Activated T-helper 2 cell treated with anti-CD3 and anti-CD28 coated beads, Interferon-gamma antibody, Interleukin-2, Interleukin-4, amounts not matched to agents 10 μg/mL and 5 μg/mL and 100 μg/mL, durations not matched to agents 14 hours and 24 hours and 36 hours (primary cell): ENCODE results near the gene VWA5A. TPM values are rescaled to one million over a fixed set of nuclear protein-coding genes. Genes with fewer than 3 reads are reported as not detected.

Source experiments
- DNase-seq: peaks from one replicate; pipeline ENCODE4 v3.0.0; 2021; ENCODE audit warnings: low spot score
- H3K27ac Mint-ChIP-seq: one replicate; pipeline ENCODE4 v1.8.0; 2021; ENCODE audit warnings: mixed read lengths
- H3K27me3 Mint-ChIP-seq: one replicate; pipeline ENCODE4 v1.8.0; 2021; ENCODE audit warnings: low read depth, mixed read lengths
- H3K36me3 Mint-ChIP-seq: one replicate; pipeline ENCODE4 v1.8.0; 2021; ENCODE audit warnings: low read depth, mixed read lengths
- H3K4me1 Mint-ChIP-seq: one replicate; pipeline ENCODE4 v1.8.0; 2021; ENCODE audit warnings: low read depth, mixed read lengths
- H3K4me3 Mint-ChIP-seq: one replicate; pipeline ENCODE4 v1.8.0; 2021; ENCODE audit warnings: low read depth, mild to moderate bottlenecking, moderate library complexity, mixed read lengths
- H3K9me3 Mint-ChIP-seq: one replicate; pipeline ENCODE4 v1.8.0; 2021; ENCODE audit warnings: mixed read lengths
- intact Hi-C: fragments of 100-400 bp; cut with micrococcal nuclease; formaldehyde crosslinking; loops from one replicate; pipeline ENCODE4 v1.15.1; 2023
- total RNA-seq: library from RNA; stranded (reverse); gene quantifications from 2 replicates; pipeline ENCODE4 v1.2.3, GENCODE V29; 2022

The VWA5A gene
- total RNA-seq, 1 donor from 2014 or later = 4.6 TPM

DNA sequence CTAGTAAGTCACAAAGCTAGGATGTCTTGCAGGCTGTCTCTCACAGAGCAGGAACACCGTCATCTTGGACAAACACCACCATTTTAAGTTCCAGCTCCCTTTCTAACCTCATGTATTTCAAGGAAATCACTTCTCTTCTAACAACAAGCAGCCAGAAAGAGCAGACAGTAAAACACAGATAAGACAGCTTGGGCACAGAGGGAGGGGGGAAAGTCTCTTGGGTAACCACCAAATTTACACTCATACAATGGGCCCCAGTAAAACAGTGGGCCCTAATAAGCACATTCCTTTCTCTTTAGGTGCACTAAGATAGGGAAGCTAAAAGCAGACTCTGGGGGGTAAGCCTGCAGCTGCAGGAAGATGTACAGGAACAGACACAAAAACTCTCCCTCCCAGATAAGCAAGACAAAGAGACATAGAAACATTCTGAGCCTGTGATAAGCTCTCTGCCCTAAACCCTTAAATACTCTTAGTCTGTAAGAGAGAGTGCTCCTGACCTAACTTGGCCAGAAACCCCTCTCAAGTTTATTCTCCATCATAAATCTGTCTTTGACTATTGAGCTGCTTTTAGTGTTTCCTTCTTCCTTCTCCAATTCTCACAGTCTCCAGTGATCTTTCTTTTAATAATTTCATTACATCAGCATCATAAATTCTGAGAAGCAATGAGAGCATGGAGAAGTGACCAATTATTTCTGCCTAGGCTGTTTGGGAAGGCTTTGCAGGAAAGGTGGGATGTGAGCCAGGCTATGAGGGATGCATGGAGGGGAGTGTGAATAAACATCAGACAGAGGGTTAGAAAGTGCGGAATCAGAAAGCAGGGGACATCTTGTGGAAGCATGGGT lies 75.3 kb downstream of the VWA5A start:
- Mint-ChIP-seq H3K36me3 (no peaks in the 10 kb centered on the region), H3K4me3 (no peak overlapping the region), H3K4me1 (no peaks in the 10 kb centered on the region), H3K27me3 (peaks cover 20% of the 10 kb centered on the region), H3K27ac (no peak overlapping the region), H3K9me3 (no peaks in the 10 kb centered on the region)
- DNase-seq = no peak
- intact Hi-C loops = no loop called here

DNA sequence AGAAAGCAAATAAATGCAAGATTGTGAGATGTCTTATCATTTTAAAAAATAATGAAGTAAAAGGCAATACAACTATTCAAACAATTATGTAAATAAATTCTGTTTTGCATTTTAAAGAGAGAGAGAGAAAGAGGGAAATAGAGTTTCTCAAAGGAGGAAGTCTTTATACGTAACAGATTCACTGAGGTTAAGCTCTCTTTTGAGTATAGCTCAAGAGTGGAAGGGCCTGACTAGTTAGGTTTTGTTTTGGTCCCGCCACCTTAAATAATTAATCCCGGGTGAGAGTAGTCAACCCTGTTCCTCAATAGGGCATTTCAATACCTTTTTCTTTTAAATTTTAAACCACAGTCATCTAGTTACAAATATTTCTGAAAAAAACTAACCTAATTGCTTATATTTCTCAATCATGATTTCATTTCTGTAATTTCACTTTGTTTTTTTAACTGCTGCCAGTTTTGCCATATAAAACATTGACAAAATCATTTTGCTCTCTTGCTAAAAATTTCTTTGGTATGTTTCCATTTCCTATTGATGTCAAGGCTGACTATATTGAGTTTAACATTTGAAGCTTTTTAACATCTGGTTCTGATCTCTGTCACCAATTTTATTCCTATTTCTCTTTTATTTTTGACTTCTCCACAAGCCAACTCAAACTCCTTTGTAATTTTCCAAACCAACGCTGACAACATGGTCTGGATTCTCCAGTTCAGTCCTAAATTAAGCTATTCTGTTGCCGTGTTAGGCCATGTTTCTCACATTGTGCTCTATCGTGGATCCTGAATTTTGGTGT lies 78.2 kb downstream of the VWA5A start:
- Mint-ChIP-seq H3K27ac (no peak overlapping the region), H3K4me1 (no peaks in the 10 kb centered on the region), H3K9me3 (no peaks in the 10 kb centered on the region), H3K4me3 (no peak overlapping the region), H3K27me3 (peaks cover 20% of the 10 kb centered on the region), H3K36me3 (no peaks in the 10 kb centered on the region)
- intact Hi-C loops = loop anchor here (2.0 kb wide), 1 partner anchor 85 kb away; no protein-coding TSS in a partner anchor
- no peak for DNase-seq

DNA sequence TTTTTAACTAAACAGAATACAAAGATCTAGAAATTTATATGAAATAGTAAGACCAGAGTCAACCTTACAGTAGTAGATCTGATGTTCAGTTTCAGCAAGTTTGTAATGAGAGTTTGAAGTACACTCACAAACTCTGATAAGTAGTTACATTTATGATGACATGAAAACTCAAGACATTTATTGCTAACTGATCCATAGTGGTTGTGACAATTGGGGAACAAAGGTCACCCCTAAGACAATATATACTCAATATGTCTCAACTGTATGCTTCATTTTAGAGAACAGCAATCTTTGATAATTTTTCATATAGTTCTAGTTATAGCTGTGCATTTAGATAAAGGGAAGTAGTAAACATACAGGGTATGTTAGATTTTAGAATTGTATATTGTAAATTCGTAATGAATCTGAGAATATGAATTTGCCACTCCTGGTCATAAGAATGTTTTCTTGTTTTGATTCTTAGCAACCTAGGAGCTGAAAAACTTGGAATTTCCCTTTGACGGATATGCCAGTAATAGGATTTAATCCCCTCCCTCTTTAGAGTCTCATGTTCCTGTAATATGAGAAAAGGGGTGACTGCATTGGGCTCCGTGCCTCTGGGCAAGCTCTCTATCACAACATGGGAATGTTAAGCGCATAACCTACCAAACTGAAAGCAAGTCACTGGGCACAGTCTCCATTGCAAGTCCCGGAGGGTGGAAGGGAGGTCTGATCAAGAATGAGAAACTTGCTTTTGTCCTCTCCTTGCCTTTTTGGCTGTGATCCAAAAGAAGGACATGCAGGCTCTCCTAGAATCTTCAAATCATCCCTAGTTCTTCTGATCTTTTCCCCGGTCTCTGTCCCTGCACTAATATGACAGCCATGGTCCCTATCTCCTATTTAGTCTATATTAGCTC lies 79.3 kb downstream of the VWA5A start:
- intact Hi-C loops = loop anchor here (1.0 to 5.0 kb wide), 3 partner anchors 83 to 123 kb away; no protein-coding TSS in a partner anchor
- H3K4me1 Mint-ChIP-seq = no peaks in the 10 kb centered on the region
- no peak overlapping the region for H3K27ac Mint-ChIP-seq
- DNase-seq = no peak
- H3K9me3 Mint-ChIP-seq = no peaks in the 10 kb centered on the region
- H3K36me3 Mint-ChIP-seq = no peaks in the 10 kb centered on the region
- H3K27me3 Mint-ChIP-seq = peaks cover 20% of the 10 kb centered on the region
- no peak overlapping the region for H3K4me3 Mint-ChIP-seq

DNA sequence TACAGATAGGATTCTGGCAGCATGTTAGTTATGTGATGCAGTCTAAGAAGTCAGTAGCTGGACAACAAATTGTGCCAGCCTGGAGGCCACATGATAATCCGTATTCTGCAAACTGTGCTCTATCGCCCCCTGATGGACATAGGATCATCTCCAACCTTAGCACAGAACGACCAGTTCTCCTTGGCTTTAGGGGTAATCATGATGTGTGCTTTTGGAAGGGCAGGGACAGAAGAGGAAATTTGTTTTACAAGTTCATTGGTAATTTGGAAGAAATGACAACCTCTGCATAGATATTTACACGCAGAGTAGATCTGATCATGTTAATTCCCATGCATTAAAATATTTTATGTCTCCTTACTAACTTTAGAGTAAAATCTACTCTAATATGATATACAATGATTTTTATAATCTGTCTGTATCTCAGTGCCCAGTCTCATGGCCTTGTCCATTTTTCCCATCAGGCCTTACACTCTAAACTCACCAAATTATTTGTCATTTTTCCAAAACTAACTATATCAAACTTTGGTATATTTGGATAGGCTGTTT lies 80.0 kb downstream of the VWA5A start:
- H3K27ac Mint-ChIP-seq = no peak overlapping the region
- intact Hi-C loops = loop anchor here (1.0 to 5.0 kb wide), 3 partner anchors 82 to 124 kb away; no protein-coding TSS in a partner anchor
- no peaks in the 10 kb centered on the region for H3K4me1 Mint-ChIP-seq

More for the DNA sequence above, 80.0 kb downstream of the VWA5A start:
- no peak for DNase-seq
- peaks cover 19% of the 10 kb centered on the region for H3K27me3 Mint-ChIP-seq
- no peak overlapping the region for H3K4me3 Mint-ChIP-seq
- no peaks in the 10 kb centered on the region for H3K36me3 Mint-ChIP-seq
- no peaks in the 10 kb centered on the region for H3K9me3 Mint-ChIP-seq

Other genes with a start within 250 kb of the VWA5A start
- gene TMEM225, start 229.8 kb upstream of the VWA5A start, total RNA-seq = not detected in 2 replicates
- not detected in 2 replicates for gene OR8D4, start 213.3 kb upstream of the VWA5A start, total RNA-seq
- not detected in 2 replicates for gene OR4D5, start 175.8 kb upstream of the VWA5A start, total RNA-seq
- not detected in 2 replicates for gene OR6T1, start 171.6 kb upstream of the VWA5A start, total RNA-seq
- gene OR10S1, start 137.7 kb upstream of the VWA5A start, total RNA-seq = not detected in 2 replicates
- not detected in 2 replicates for gene OR10G6, start 120.3 kb upstream of the VWA5A start, total RNA-seq
- gene OR10G4, start 102.5 kb upstream of the VWA5A start, total RNA-seq = not detected in 2 replicates
- not detected in 2 replicates for gene OR10G9, start 92.4 kb upstream of the VWA5A start, total RNA-seq
- not detected in 2 replicates for gene OR10G8, start 88.7 kb upstream of the VWA5A start, total RNA-seq
- gene OR10G7, start 74.1 kb upstream of the VWA5A start, total RNA-seq = not detected in 2 replicates
- not detected in 2 replicates for gene OR10D3, start 67.9 kb downstream of the VWA5A start, total RNA-seq
- not detected in 2 replicates for gene OR8G1, start 125.6 kb downstream of the VWA5A start, total RNA-seq
- not detected in 2 replicates for gene OR8G5, start 140.9 kb downstream of the VWA5A start, total RNA-seq
- not detected in 2 replicates for gene OR8D1, start 198.5 kb downstream of the VWA5A start, total RNA-seq
- not detected in 2 replicates for gene OR8D2, start 204.7 kb downstream of the VWA5A start, total RNA-seq